ENCODE data around the gene AVL9.

GRCh38 chr7:32511791-32512190 lies 16.5 kb downstream of the AVL9 start:
- TF ChIP-seq CTCF (IDR thresholded peaks at IDR 0.05 in 2 of 3, conservative IDR thresholded peaks at IDR 0.05 in 1 of 3; ENCODE audit: insufficient read depth in 2 of 3, low read depth in 1 of 3, low read length in 3 of 3): no peak
- TF ChIP-seq ZBTB7A (IDR thresholded peaks at IDR 0.05; ENCODE audit: borderline replicate concordance, control insufficient read depth, low read depth, low read length): no peak
- TF ChIP-seq HDAC2 (IDR thresholded peaks at IDR 0.05): no peak
- TF ChIP-seq RBM15 (IDR thresholded peaks at IDR 0.05; ENCODE audit: insufficient read depth, low read length): no peak

All from K562 (cell line).